ACHN (cell line): ENCODE data around the gene USP35.
"Not testable (repeated sequence)": the region's sequence is repeated elsewhere in the genome, so short reads cannot be mapped to it uniquely, and the experiment has no call there.

Experiments used
- DNase-seq: peaks from one replicate; pipeline ENCODE4 v3.0.0-alpha.2; 2015
- in situ Hi-C: cut with HindIII; loops from 2 replicates; pipeline ENCODE4 v1.10.0; 2017; ENCODE audit warnings: low sequenced_read_pairs, low pct_ligation_motif_present, low pct_unique_long_range_greater_than_20kb

USP35 gene

DNA sequence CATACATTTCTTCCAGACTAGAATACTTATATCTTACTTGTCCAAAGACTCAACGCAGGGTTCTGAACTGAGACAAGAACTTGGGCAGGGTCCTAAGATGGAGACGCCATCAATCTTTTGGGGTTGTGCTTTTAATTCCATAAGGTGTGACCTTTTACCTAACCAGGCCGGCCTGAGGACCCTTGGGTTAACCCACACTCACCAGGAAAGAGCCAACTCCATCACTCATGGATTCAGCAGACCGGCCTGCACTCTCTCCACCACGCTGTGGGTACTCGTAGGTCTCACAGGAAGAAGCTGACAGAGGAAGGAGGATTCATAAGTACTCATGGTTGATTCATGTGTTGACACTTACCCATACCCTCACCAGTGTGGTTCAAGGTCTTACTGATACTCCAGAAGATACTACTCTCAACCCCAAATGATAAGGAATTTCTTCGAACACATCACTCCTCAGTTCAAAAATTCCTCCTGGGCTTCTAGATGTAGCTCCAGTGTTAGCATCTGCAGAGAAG is 36.2 kb downstream of the USP35 start:
- in situ Hi-C loops = no loop called here
- DNase-seq = no peak

- in situ Hi-C loops = no loop called here
- DNase-seq = no peak
Measured at GRCh38 chr11:78226684-78227680, 38.3 kb downstream of the USP35 start.

GRCh38 chr11:78227921-78228320 is 39.2 kb downstream of the USP35 start:
- no peak for DNase-seq
- in situ Hi-C loops = no loop called here

GRCh38 chr11:78228467-78228866 is 39.7 kb downstream of the USP35 start:
- in situ Hi-C loops = no loop called here
- peak; percentile 51 for DNase-seq

DNA sequence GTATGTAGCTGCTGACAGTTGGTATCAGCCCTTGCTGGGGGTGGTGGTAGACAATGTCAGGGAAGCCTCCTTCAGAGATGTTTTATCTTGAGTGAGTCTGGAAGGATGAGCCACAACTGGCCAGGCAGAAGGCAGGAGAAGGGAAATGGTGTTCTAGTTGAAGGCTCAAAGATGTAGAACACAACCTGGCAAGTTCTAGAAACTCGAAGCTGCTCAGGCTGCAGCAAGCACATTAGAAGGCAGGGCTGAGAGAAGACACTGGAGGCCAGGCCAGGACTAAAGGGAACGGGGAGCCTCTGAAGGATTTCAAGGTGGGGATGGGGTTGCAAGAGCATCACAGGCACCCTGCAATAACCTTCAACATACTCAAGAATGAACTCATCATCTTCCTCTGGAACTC is 40.4 kb downstream of the USP35 start:
- in situ Hi-C loops = no loop called here
- no peak for DNase-seq

GRCh38 chr11:78230161-78230877 is 41.6 kb downstream of the USP35 start:
- DNase-seq = no peak
- in situ Hi-C loops = no loop called here

DNA sequence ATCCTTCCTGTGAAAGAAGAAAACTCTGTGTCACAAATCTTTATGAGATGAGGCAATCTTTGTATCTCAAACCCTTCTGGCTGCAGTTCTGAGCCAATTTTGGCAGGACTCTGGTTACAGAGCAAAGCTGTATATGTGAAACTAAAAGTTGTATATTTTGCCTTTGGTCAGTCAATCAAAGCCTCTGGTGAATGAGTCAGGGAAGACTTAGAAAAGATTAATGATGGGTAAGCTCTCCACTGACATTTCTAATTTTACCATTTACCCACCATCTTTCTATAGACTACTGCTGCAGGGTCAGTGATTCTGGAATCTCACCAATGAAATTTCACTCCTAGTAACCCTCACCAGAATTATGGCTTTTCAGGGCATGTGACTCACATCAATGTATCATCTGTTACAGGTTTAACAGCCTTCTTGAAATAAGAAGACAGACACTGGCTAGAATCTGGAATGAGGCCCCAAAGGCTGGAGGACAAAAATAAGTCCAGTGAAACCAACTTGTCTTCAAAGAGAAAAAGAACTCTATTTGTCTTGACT is 43.3 kb downstream of the USP35 start:
- in situ Hi-C loops = no loop called here
- DNase-seq = no peak

- in situ Hi-C loops, DNase-seq: not testable (repeated sequence)
Measured at GRCh38 chr11:78233046-78233445, 44.3 kb downstream of the USP35 start.

- no peak for DNase-seq
Measured at GRCh38 chr11:78234006-78234405, 45.3 kb downstream of the USP35 start.

GRCh38 chr11:78237293-78238046 is 48.8 kb downstream of the USP35 start:
- DNase-seq = no peak
- in situ Hi-C loops = no loop called here

More at GRCh38 chr11:78234006-78234405, 45.3 kb downstream of the USP35 start:
- in situ Hi-C loops = no loop called here

- no peak for DNase-seq
- in situ Hi-C loops = no loop called here
Measured at GRCh38 chr11:78239781-78240180, 51.1 kb downstream of the USP35 start.

DNA sequence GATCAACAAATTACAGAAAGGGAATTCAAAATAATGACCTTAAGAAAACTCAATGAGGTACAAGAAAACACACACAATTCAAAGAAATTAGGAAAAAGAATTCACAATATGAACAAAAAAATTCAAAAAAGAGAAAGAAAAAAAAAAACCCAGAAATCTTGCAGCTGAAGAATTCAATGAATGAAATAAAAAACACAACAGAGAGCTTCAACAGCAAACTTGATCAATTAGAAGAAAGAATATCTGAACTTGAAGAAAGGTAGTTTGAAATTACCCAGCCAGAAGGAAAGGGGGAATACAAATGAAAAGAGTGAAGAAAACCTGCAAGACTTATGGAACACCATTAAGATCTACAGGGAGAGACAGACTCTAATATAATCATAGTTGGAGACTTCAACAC is 52.8 kb downstream of the USP35 start:
- in situ Hi-C loops = no loop called here
- no peak for DNase-seq

GRCh38 chr11:78244080-78244479 is 55.4 kb downstream of the USP35 start:
- in situ Hi-C loops = no loop called here
- no peak for DNase-seq

GRCh38 chr11:78244546-78245255 is 56.0 kb downstream of the USP35 start:
- in situ Hi-C loops = no loop called here
- no peak for DNase-seq

DNA sequence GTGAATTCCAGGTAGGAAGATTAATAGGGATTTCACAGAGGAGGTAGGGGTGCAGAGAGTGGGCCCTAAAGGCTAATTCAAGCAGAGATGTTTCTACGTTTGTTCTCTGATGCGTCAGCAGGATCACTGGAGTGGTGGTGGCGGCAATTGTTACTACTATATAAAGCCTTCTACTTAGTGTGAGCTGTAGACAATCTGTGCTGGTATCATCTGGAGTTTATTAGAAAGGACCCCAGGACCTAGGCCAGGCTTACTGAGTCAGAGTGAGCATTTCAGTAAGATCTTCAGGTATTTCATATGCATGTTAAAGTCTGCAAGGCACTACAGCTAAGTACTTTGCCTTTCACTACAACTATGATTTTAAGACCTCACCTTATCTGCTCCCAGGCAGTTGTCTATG is 59.5 kb downstream of the USP35 start:
- no peak for DNase-seq
- in situ Hi-C loops = no loop called here

- in situ Hi-C loops = no loop called here
- DNase-seq = no peak
Measured at GRCh38 chr11:78248903-78249302, 60.2 kb downstream of the USP35 start.

GRCh38 chr11:78250099-78250498 is 61.4 kb downstream of the USP35 start:
- in situ Hi-C loops = no loop called here

More at GRCh38 chr11:78250099-78250498, 61.4 kb downstream of the USP35 start:
- no peak for DNase-seq
